GM19452 (cell line): ENCODE measurements around the gene KCNC3.
A peak's percentile ranks its signal among the peaks of the same experiment; 100 is the strongest.
"Not testable (repeated sequence)": the region's sequence is repeated elsewhere in the genome, so short reads cannot be mapped to it uniquely, and the experiment has no call there.

Experiments used
- ATAC-seq: cut with Tn5 transposase; IDR thresholded peaks from one replicate; pipeline ENCODE4 v1.9.1; 2021; ENCODE audit not compliant: unreplicated experiment

The KCNC3 gene

GRCh38 chr19:50356691-50357177 is 27.6 kb upstream of the KCNC3 start:
- no peak for ATAC-seq

- not testable (repeated sequence) for ATAC-seq
Measured at GRCh38 chr19:50353487-50353880, 24.3 kb upstream of the KCNC3 start.

- no peak for ATAC-seq
Measured at GRCh38 chr19:50352242-50352641, 23.1 kb upstream of the KCNC3 start.

- no peak for ATAC-seq
Measured at GRCh38 chr19:50349277-50350057, 20.3 kb upstream of the KCNC3 start.

GRCh38 chr19:50347089-50347581 is 18.0 kb upstream of the KCNC3 start:
- not testable (repeated sequence) for ATAC-seq

GRCh38 chr19:50344661-50345318 is 15.6 kb upstream of the KCNC3 start:
- no peak for ATAC-seq

GRCh38 chr19:50341091-50341564 is 12.0 kb upstream of the KCNC3 start:
- ATAC-seq, result no peak

GRCh38 chr19:50340331-50340730 is 11.2 kb upstream of the KCNC3 start:
- ATAC-seq, result no peak

GRCh38 chr19:50337031-50337430 is 7.9 kb upstream of the KCNC3 start:
- ATAC-seq, result not testable (repeated sequence)

- no peak for ATAC-seq
Measured at GRCh38 chr19:50334741-50335421, 5.7 kb upstream of the KCNC3 start.

- ATAC-seq, result peak; percentile 34
Measured at GRCh38 chr19:50333737-50334617, 4.8 kb upstream of the KCNC3 start.

- ATAC-seq, result peak; percentile 47
Measured at GRCh38 chr19:50333235-50333736, 4.1 kb upstream of the KCNC3 start.

- no peak for ATAC-seq
Measured at GRCh38 chr19:50332244-50333038, 3.3 kb upstream of the KCNC3 start.

- ATAC-seq, result no peak
Measured at GRCh38 chr19:50331994-50332243, 2.7 kb upstream of the KCNC3 start.

- ATAC-seq, result no peak
Measured at GRCh38 chr19:50331221-50331993, 2.2 kb upstream of the KCNC3 start.

GRCh38 chr19:50330365-50331078 is 1.3 kb upstream of the KCNC3 start:
- no peak for ATAC-seq

- ATAC-seq, result not testable (repeated sequence)
Measured at GRCh38 chr19:50329926-50330294, 733 bp upstream of the KCNC3 start.

- peak; percentile 7 for ATAC-seq
Measured at GRCh38 chr19:50328873-50329145, 368 bp downstream of the KCNC3 start.
